IPS-18a (cell line): Measurements from ENCODE around the gene HBA2.
"Not testable (repeated sequence)": the region's sequence is repeated elsewhere in the genome, so short reads cannot be mapped to it uniquely, and the experiment has no call there.

Experiments
- H3K27ac ChIP-seq: one replicate; pipeline ENCODE4 v1.5.1; 2013; ENCODE audit warnings: low read length
- H3K27me3 ChIP-seq: one replicate; pipeline ENCODE4 v1.6.1; 2013; ENCODE audit warnings: mild to moderate bottlenecking, low read length; ENCODE audit not compliant: control insufficient read depth, insufficient read depth
- H3K36me3 ChIP-seq: one replicate; pipeline ENCODE4 v1.6.1; 2013; ENCODE audit warnings: low read depth, low read length; ENCODE audit not compliant: control insufficient read depth
- H3K4me1 ChIP-seq: one replicate; pipeline ENCODE4 v1.6.1; 2013; ENCODE audit warnings: low read depth, low read length; ENCODE audit not compliant: control insufficient read depth
- H3K4me3 ChIP-seq: one replicate; pipeline ENCODE4 v1.5.1; 2013; ENCODE audit warnings: low read length
- H3K9ac ChIP-seq: one replicate; pipeline ENCODE4 v1.6.1; 2013; ENCODE audit warnings: mild to moderate bottlenecking, low read length, moderate library complexity
- H3K9me3 ChIP-seq: one replicate; pipeline ENCODE4 v1.6.1; 2013; ENCODE audit warnings: low read depth, low read length; ENCODE audit not compliant: control insufficient read depth

Gene HBA2

GRCh38 chr16:160242-160641 is 12.4 kb upstream of the HBA2 start:
- not testable (repeated sequence) for H3K27ac ChIP-seq, H3K4me1 ChIP-seq, H3K36me3 ChIP-seq, H3K4me3 ChIP-seq, H3K9me3 ChIP-seq, H3K9ac ChIP-seq
- peaks cover 62% of the 10 kb centered on the region for H3K27me3 ChIP-seq

GRCh38 chr16:160691-161190 is 11.9 kb upstream of the HBA2 start:
- Histone ChIP-seq H3K27me3 (peaks cover 62% of the 10 kb centered on the region), H3K4me3 (no peak overlapping the region), H3K4me1 (peaks cover 3% of the 10 kb centered on the region), H3K36me3 (no peaks in the 10 kb centered on the region), H3K27ac (no peak overlapping the region), H3K9ac (no peak overlapping the region), H3K9me3 (no peaks in the 10 kb centered on the region)

GRCh38 chr16:162271-162991 is 10.2 kb upstream of the HBA2 start:
- H3K36me3 ChIP-seq = no peaks in the 10 kb centered on the region
- no peak overlapping the region for H3K9ac ChIP-seq

GRCh38 chr16:163139-163538 is 9.5 kb upstream of the HBA2 start:
- H3K9ac ChIP-seq, H3K36me3 ChIP-seq, H3K27ac ChIP-seq, H3K9me3 ChIP-seq, H3K4me3 ChIP-seq: not testable (repeated sequence)
- peaks cover 66% of the 10 kb centered on the region for H3K27me3 ChIP-seq
- H3K4me1 ChIP-seq = peaks cover 11% of the 10 kb centered on the region

More at GRCh38 chr16:162271-162991, 10.2 kb upstream of the HBA2 start:
- Histone ChIP-seq H3K4me3 (no peak overlapping the region), H3K4me1 (peaks cover 10% of the 10 kb centered on the region), H3K27me3 (peaks cover 66% of the 10 kb centered on the region), H3K9me3 (no peaks in the 10 kb centered on the region), H3K27ac (no peak overlapping the region)

GRCh38 chr16:163696-164095 is 9.0 kb upstream of the HBA2 start:
- H3K27ac ChIP-seq, H3K9ac ChIP-seq, H3K4me3 ChIP-seq, H3K36me3 ChIP-seq, H3K9me3 ChIP-seq: not testable (repeated sequence)
- Histone ChIP-seq H3K27me3 (peaks cover 68% of the 10 kb centered on the region), H3K4me1 (peaks cover 11% of the 10 kb centered on the region)

GRCh38 chr16:164134-164823 is 8.4 kb upstream of the HBA2 start:
- Histone ChIP-seq H3K27me3 (peaks cover 70% of the 10 kb centered on the region), H3K4me1 (peaks cover 11% of the 10 kb centered on the region)
- not testable (repeated sequence) for H3K4me3 ChIP-seq, H3K9me3 ChIP-seq, H3K36me3 ChIP-seq, H3K27ac ChIP-seq, H3K9ac ChIP-seq

GRCh38 chr16:164827-165538 is 7.7 kb upstream of the HBA2 start:
- H3K9me3 ChIP-seq = no peaks in the 10 kb centered on the region
- no peak overlapping the region for H3K27ac ChIP-seq
- no peaks in the 10 kb centered on the region for H3K36me3 ChIP-seq
- H3K27me3 ChIP-seq = peaks cover 72% of the 10 kb centered on the region
- peak overlapping the region; percentile 51 for H3K4me3 ChIP-seq
- peaks cover 11% of the 10 kb centered on the region for H3K4me1 ChIP-seq
- no peak overlapping the region for H3K9ac ChIP-seq

- peak within 1 kb of the TSS; percentile 51 for H3K4me3 ChIP-seq
- peaks cover 11% of the 10 kb centered on the region for H3K4me1 ChIP-seq
- no peak within 1 kb of the TSS for H3K27ac ChIP-seq
- peaks cover 80% of the 10 kb centered on the region for H3K27me3 ChIP-seq
- H3K9me3 ChIP-seq = no peaks in the 10 kb centered on the region
- no peak within 1 kb of the TSS for H3K9ac ChIP-seq
- H3K36me3 ChIP-seq = no peaks in the 10 kb centered on the region
Measured at GRCh38 chr16:165539-166374, 6.9 kb upstream of the HBA2 start, which contains the start of gene HBM. TSS of gene HBM (plus strand) at chr16:165978. CDS start at chr16:165998, 20 bp downstream.

GRCh38 chr16:166375-167121 is 6.1 kb upstream of the HBA2 start:
- Histone ChIP-seq H3K27me3 (peaks cover 87% of the 10 kb centered on the region), H3K4me3 (no peak overlapping the region), H3K9ac (no peak overlapping the region)

GRCh38 chr16:167122-167690 is 5.5 kb upstream of the HBA2 start:
- Histone ChIP-seq H3K27me3 (peaks cover 89% of the 10 kb centered on the region), H3K36me3 (no peaks in the 10 kb centered on the region), H3K4me3 (no peak overlapping the region), H3K9me3 (no peaks in the 10 kb centered on the region), H3K9ac (no peak overlapping the region), H3K4me1 (peaks cover 11% of the 10 kb centered on the region), H3K27ac (no peak overlapping the region)

More at GRCh38 chr16:166375-167121, 6.1 kb upstream of the HBA2 start:
- Histone ChIP-seq H3K27ac (no peak overlapping the region), H3K36me3 (no peaks in the 10 kb centered on the region), H3K4me1 (peaks cover 11% of the 10 kb centered on the region), H3K9me3 (no peaks in the 10 kb centered on the region)
